Measurements from ENCODE around the gene ALG10.
"Not testable (repeated sequence)": the region's sequence is repeated elsewhere in the genome, so short reads cannot be mapped to it uniquely, and the experiment has no call there.

The ALG10 gene, protein sequence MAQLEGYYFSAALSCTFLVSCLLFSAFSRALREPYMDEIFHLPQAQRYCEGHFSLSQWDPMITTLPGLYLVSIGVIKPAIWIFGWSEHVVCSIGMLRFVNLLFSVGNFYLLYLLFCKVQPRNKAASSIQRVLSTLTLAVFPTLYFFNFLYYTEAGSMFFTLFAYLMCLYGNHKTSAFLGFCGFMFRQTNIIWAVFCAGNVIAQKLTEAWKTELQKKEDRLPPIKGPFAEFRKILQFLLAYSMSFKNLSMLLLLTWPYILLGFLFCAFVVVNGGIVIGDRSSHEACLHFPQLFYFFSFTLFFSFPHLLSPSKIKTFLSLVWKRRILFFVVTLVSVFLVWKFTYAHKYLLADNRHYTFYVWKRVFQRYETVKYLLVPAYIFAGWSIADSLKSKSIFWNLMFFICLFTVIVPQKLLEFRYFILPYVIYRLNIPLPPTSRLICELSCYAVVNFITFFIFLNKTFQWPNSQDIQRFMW

GRCh38 chr12:34022079-34022830 lies at the start of gene ALG10:
Gene ALG10 (plus strand): TSS chr12:34022496. CDS start chr12:34022600, 104 bp downstream.
- H3K27ac ChIP-seq, result peak within 1 kb of the TSS; percentile 81

DNA sequence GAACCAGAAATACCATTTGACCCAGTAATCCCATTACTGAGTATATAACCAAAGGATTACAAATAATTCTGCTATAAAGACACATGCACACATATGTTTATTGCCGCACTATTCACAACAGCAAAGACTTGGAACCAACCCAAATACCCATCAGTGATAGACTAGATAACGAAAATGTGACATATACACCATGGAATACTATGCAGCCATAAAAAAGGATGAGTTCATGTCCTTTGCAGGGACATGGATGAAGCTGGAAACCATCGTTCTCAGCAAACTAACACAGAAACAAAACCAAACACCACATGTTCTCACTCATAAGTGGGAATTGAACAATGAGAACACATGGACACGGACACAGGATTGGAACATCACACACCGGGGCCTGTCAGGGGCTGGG lies 49.4 kb upstream of the ALG10 start:
- POLR2A ChIA-PET (ENCODE audit: low non-redundant PET); CTCF ChIA-PET; H3K27ac ChIP-seq; DNase-seq (ENCODE audit: low spot score): not testable (repeated sequence)

More at GRCh38 chr12:34022079-34022830, at the start of gene ALG10:
- TF ChIP-seq CTCF (conservative IDR thresholded peaks at IDR 0.05; ENCODE audit: low read depth), result peak; percentile 52
- ChIA-PET CTCF (interaction anchor here (0.7 to 3.0 kb wide), 3 partner anchors 698 to 1266 kb away, joined by 3 to 17 read pairs (median 5); partner anchors contain the start of gene YARS2), POLR2A (ENCODE audit: low non-redundant PET) (interaction anchor here (0.6 to 1.0 kb wide), 2 partner anchors 1267 to 1521 kb away, joined by 3 to 17 read pairs; partner anchors contain the start of gene YARS2)
- DNase-seq (ENCODE audit: low spot score), result peak; percentile 84

GRCh38 chr12:33977887-33978286 lies 44.4 kb upstream of the ALG10 start:
- DNase-seq (ENCODE audit: low spot score), result no peak
- ChIA-PET CTCF (no interaction called here), POLR2A (ENCODE audit: low non-redundant PET) (no interaction called here)
- TF ChIP-seq CTCF (conservative IDR thresholded peaks at IDR 0.05; ENCODE audit: low read depth), result no peak
- no peak overlapping the region for H3K27ac ChIP-seq

GRCh38 chr12:33988197-33988805 lies 34.0 kb upstream of the ALG10 start:
- no peak overlapping the region for H3K27ac ChIP-seq
- no peak for DNase-seq (ENCODE audit: low spot score)
- CTCF ChIA-PET, result no interaction called here
- POLR2A ChIA-PET (ENCODE audit: low non-redundant PET), result no interaction called here
- TF ChIP-seq CTCF (conservative IDR thresholded peaks at IDR 0.05; ENCODE audit: low read depth), result no peak

- no peak overlapping the region for H3K27ac ChIP-seq
- TF ChIP-seq CTCF (conservative IDR thresholded peaks at IDR 0.05; ENCODE audit: low read depth), result no peak
- ChIA-PET CTCF (interaction anchor here (0.5 kb wide), 1 partner anchor 21 kb away, joined by 4 read pairs; no protein-coding TSS in a partner anchor), POLR2A (ENCODE audit: low non-redundant PET) (no interaction called here)
- peak; percentile 20 for DNase-seq (ENCODE audit: low spot score)
These were observed 33.4 kb upstream of the ALG10 start for GRCh38 chr12:33988913-33989312.

- ChIA-PET POLR2A (ENCODE audit: low non-redundant PET) (no interaction called here), CTCF (no interaction called here)
- TF ChIP-seq CTCF (conservative IDR thresholded peaks at IDR 0.05; ENCODE audit: low read depth), result no peak
- peak; percentile 8 for DNase-seq (ENCODE audit: low spot score)
- no peak overlapping the region for H3K27ac ChIP-seq
These were observed 27.2 kb upstream of the ALG10 start for GRCh38 chr12:33994857-33995808.

- H3K27ac ChIP-seq; CTCF ChIA-PET; DNase-seq (ENCODE audit: low spot score); POLR2A ChIA-PET (ENCODE audit: low non-redundant PET): not testable (repeated sequence)
These were observed 13.5 kb upstream of the ALG10 start for GRCh38 chr12:34008835-34009234.

Measured in RWPE1 (cell line).